ENCODE data around the gene GRB2. TPM values are rescaled to one million over a fixed set of nuclear protein-coding genes. Genes with fewer than 3 reads are reported as not detected.

The GRB2 gene
- total RNA-seq, 4 donors from 2014 or later = 55.1 to 96.5 (median 75.4) TPM

DNA sequence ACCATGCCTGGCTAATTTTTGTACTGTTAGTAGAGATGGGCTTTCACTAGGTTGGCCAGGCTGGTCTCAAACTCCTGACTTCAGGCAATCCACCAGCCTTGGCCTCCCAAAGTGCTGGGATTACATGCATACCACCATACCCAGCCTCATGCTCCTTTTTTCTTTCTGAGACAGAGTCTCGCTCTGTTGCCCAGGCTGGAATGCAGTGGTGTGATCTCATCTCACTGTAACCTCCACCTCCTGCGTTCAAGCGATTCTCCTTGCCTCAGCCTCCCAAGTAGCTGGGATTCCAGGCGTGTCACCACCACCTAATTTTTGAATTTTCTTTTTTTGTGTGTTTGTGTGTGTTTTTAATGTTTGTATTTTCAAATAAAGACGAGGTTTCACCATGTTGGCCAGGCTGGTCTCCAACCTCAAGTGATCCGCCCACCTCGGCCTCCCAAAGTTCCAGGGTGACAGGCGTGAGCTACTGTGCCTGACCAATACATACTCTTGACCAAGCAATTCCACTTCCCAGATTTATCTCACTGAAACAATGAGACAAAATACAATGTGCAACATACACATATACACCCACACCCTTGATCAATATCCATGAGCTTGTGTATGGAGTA is 5.0 kb downstream of the GRB2 start:
- WGBS, 2 donors = 94 to 96% methylated on average over 8 of the region's 8 CpGs
- intact Hi-C loops (cut with DNase I; ENCODE audit: low total_unique reads) = no loop called here
- H3K4me3 ChIP-seq (ENCODE audit: low read depth, poor library complexity, severe bottlenecking) = no peak overlapping the region
- peak in 1 of 2 donors; percentile 45 for DNase-seq (ENCODE audit: low spot score in 2 of 2)
- TF ChIP-seq POLR2A (IDR thresholded peaks at IDR 0.05) (no peak), CTCF (IDR thresholded peaks at IDR 0.05) (no peak)

GRCh38 chr17:75398279-75398678 is 7.2 kb downstream of the GRB2 start:
- DNase-seq (ENCODE audit: low spot score in 2 of 2) = no peak

GRCh38 chr17:75397217-75397616 is 8.3 kb downstream of the GRB2 start:
- intact Hi-C loops (cut with DNase I; ENCODE audit: low total_unique reads) = no loop called here
- 66 to 72% methylated on average over 1 of the region's 1 CpG for WGBS, 2 donors
- H3K4me3 ChIP-seq (ENCODE audit: low read depth, poor library complexity, severe bottlenecking) = no peak overlapping the region
- DNase-seq (ENCODE audit: low spot score in 2 of 2) = no peak
- TF ChIP-seq CTCF (IDR thresholded peaks at IDR 0.05) (no peak), POLR2A (IDR thresholded peaks at IDR 0.05) (no peak)

More at GRCh38 chr17:75398279-75398678, 7.2 kb downstream of the GRB2 start:
- H3K4me3 ChIP-seq (ENCODE audit: low read depth, poor library complexity, severe bottlenecking) = no peak overlapping the region
- intact Hi-C loops (cut with DNase I; ENCODE audit: low total_unique reads) = no loop called here
- no peak for TF ChIP-seq POLR2A (IDR thresholded peaks at IDR 0.05)
- TF ChIP-seq CTCF (IDR thresholded peaks at IDR 0.05) = no peak
- WGBS, 2 donors = 95% methylated on average over 4 of the region's 4 CpGs

GRCh38 chr17:75396796-75397195 is 8.7 kb downstream of the GRB2 start:
- DNase-seq (ENCODE audit: low spot score in 2 of 2) = no peak
- WGBS, 2 donors = 48% methylated on average over 2 of the region's 2 CpGs
- intact Hi-C loops (cut with DNase I; ENCODE audit: low total_unique reads) = no loop called here
- TF ChIP-seq POLR2A (IDR thresholded peaks at IDR 0.05) = no peak
- no peak overlapping the region for H3K4me3 ChIP-seq (ENCODE audit: low read depth, poor library complexity, severe bottlenecking)

- TF ChIP-seq POLR2A (IDR thresholded peaks at IDR 0.05) = no peak
- no peak for TF ChIP-seq CTCF (IDR thresholded peaks at IDR 0.05)
- H3K4me3 ChIP-seq (ENCODE audit: low read depth, poor library complexity, severe bottlenecking) = no peak overlapping the region
- 81 to 85% methylated on average over 6 of the region's 6 CpGs for WGBS, 2 donors
- DNase-seq (ENCODE audit: low spot score in 2 of 2) = peak in 1 of 2 donors; percentile 45
- intact Hi-C loops (cut with DNase I; ENCODE audit: low total_unique reads) = no loop called here
These were observed 9.5 kb downstream of the GRB2 start for GRCh38 chr17:75396025-75396424.

- intact Hi-C loops (cut with DNase I; ENCODE audit: low total_unique reads) = no loop called here
These were observed 11.1 kb downstream of the GRB2 start for GRCh38 chr17:75394332-75394918.

More at GRCh38 chr17:75394332-75394918, 11.1 kb downstream of the GRB2 start:
- no peak for TF ChIP-seq POLR2A (IDR thresholded peaks at IDR 0.05)
- TF ChIP-seq CTCF (IDR thresholded peaks at IDR 0.05) = no peak
- DNase-seq (ENCODE audit: low spot score in 2 of 2) = no peak
- 11% methylated on average over 9 of the region's 9 CpGs for WGBS, 2 donors
- peak overlapping the region; percentile 46 for H3K4me3 ChIP-seq (ENCODE audit: low read depth, poor library complexity, severe bottlenecking)

Data from lower leg skin (tissue), 4 donors.